Neural crest cell (in vitro differentiated cells): Measurements from ENCODE around the gene FSTL3. TPM values are rescaled to one million over a fixed set of nuclear protein-coding genes. Genes with fewer than 3 reads are reported as not detected.

Source experiments
- DNase-seq: peaks from one replicate; pipeline ENCODE4 v3.0.0; 2021; ENCODE audit warnings: low read depth, mixed read lengths, low spot score
- H3K27ac Mint-ChIP-seq: one replicate; pipeline ENCODE4 v1.8.0; 2021; ENCODE audit warnings: mild to moderate bottlenecking, mixed read lengths; ENCODE audit not compliant: unreplicated experiment
- H3K27me3 Mint-ChIP-seq: 2 replicates; pipeline ENCODE4 v1.8.0; 2021; ENCODE audit warnings: low read depth, mild to moderate bottlenecking, mixed read lengths
- H3K36me3 Mint-ChIP-seq: 2 replicates; pipeline ENCODE4 v1.8.0; 2021; ENCODE audit warnings: low read depth, mild to moderate bottlenecking, mixed read lengths
- H3K4me1 Mint-ChIP-seq: 2 replicates; pipeline ENCODE4 v1.8.0; 2021; ENCODE audit warnings: mixed read lengths
- H3K4me3 Mint-ChIP-seq: one replicate; pipeline ENCODE4 v1.8.0; 2021; ENCODE audit warnings: mild to moderate bottlenecking, mixed read lengths
- H3K9me3 Mint-ChIP-seq: 2 replicates; pipeline ENCODE4 v1.8.0; 2021; ENCODE audit warnings: mixed read lengths
- total RNA-seq: library from RNA; stranded (reverse); gene quantifications from 2 replicates; pipeline ENCODE4 v1.2.1, GENCODE V29; 2021
- TF ChIP-seq, protein P1 (sequence below): fragments of 200-600 bp; sonication (generic); conservative IDR thresholded peaks from 2 replicates; pipeline ENCODE4 v1.5.0; 2021; ENCODE audit warnings: antibody characterized with exemption, mild to moderate bottlenecking

The FSTL3 gene
- total RNA-seq, 1 donor from 2014 or later: 8.9 TPM

DNA sequence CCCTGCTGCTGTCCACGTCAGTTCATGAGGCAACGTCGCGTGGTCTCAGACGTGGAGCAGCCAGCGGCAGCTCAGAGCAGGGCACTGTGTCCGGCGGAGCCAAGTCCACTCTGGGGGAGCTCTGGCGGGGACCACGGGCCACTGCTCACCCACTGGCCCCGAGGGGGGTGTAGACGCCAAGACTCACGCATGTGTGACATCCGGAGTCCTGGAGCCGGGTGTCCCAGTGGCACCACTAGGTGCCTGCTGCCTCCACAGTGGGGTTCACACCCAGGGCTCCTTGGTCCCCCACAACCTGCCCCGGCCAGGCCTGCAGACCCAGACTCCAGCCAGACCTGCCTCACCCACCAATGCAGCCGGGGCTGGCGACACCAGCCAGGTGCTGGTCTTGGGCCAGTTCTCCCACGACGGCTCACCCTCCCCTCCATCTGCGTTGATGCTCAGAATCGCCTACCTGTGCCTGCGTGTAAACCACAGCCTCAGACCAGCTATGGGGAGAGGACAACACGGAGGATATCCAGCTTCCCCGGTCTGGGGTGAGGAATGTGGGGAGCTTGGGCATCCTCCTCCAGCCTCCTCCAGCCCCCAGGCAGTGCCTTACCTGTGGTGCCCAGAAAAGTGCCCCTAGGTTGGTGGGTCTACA is 6.6 kb downstream of the FSTL3 start:
- Mint-ChIP-seq H3K4me1 (peaks cover 7% of the 10 kb centered on the region), H3K9me3 (no peaks in the 10 kb centered on the region), H3K36me3 (no peaks in the 10 kb centered on the region), H3K27me3 (peaks cover 12% of the 10 kb centered on the region), H3K4me3 (no peak overlapping the region), H3K27ac (no peak overlapping the region)
- TF ChIP-seq, protein P1, sequence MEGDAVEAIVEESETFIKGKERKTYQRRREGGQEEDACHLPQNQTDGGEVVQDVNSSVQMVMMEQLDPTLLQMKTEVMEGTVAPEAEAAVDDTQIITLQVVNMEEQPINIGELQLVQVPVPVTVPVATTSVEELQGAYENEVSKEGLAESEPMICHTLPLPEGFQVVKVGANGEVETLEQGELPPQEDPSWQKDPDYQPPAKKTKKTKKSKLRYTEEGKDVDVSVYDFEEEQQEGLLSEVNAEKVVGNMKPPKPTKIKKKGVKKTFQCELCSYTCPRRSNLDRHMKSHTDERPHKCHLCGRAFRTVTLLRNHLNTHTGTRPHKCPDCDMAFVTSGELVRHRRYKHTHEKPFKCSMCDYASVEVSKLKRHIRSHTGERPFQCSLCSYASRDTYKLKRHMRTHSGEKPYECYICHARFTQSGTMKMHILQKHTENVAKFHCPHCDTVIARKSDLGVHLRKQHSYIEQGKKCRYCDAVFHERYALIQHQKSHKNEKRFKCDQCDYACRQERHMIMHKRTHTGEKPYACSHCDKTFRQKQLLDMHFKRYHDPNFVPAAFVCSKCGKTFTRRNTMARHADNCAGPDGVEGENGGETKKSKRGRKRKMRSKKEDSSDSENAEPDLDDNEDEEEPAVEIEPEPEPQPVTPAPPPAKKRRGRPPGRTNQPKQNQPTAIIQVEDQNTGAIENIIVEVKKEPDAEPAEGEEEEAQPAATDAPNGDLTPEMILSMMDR: no peak
- no peak for DNase-seq

DNA sequence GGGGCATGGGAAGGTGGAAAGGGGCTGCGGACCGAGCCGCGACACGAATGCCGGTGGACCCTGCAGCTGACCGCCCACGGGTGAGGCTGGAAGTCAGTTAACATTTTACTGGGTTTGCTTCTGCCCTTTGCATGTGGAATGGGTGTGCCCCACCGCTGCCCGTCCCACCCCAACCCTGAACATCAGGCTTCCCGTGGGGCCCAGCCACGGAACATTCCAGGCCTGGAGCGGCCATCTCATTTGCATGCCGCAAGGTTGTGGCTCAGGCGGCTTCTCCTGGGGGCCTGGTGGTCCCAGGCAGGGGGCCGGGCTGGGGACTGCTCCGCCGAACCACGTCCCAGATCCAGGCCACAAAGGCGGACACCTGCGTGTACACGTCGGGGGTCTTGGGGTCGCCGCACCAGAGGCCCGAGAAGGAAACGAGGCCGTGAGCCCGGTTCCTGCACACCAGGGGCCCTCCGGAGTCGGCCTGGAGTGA is 9.3 kb downstream of the FSTL3 start:
- peaks cover 7% of the 10 kb centered on the region for H3K4me1 Mint-ChIP-seq
- TF ChIP-seq, protein P1: no peak
- H3K27ac Mint-ChIP-seq: no peak overlapping the region
- no peak for DNase-seq
- H3K27me3 Mint-ChIP-seq: peaks cover 4% of the 10 kb centered on the region
- no peaks in the 10 kb centered on the region for H3K36me3 Mint-ChIP-seq
- no peak overlapping the region for H3K4me3 Mint-ChIP-seq
- H3K9me3 Mint-ChIP-seq: no peaks in the 10 kb centered on the region

DNA sequence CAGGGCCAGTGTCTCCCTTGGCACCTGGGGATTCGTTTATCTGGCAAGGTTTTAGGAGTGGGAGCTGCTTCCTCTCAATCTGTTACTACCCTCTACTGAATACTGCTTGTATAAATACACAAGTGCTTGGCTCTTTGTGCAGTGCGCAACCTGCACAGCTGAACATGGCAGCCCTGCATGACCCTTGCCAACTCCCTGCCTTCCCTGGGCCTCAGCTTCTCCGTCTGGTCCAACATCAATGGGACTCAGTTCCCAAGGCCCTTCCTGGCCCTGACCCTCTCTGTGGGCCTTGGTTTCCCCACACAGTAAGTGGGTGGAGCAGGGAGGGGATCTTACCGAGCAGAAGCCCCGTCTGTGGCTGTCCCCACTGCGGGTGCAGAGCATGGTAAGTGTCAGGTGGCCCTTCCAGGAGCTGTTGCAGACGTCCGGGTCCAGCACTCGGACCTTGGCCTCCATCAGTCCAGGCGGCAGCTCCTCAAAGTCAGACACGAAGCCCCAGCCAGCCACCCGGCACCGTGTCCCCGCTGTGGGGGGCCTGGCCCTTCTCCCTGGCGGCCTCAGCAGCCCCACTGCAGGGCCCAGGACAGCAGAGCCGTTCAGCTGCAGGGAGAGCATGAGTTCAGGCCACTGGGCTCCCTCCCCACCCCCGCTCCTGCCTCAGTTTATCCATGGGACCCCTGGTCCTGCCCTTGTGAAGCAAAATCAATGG is 10.6 kb downstream of the FSTL3 start:
- no peak overlapping the region for H3K27ac Mint-ChIP-seq
- H3K9me3 Mint-ChIP-seq: no peaks in the 10 kb centered on the region
- TF ChIP-seq, protein P1: no peak
- no peaks in the 10 kb centered on the region for H3K27me3 Mint-ChIP-seq
- no peak overlapping the region for H3K4me3 Mint-ChIP-seq
- no peaks in the 10 kb centered on the region for H3K36me3 Mint-ChIP-seq
- DNase-seq: no peak
- peaks cover 4% of the 10 kb centered on the region for H3K4me1 Mint-ChIP-seq

DNA sequence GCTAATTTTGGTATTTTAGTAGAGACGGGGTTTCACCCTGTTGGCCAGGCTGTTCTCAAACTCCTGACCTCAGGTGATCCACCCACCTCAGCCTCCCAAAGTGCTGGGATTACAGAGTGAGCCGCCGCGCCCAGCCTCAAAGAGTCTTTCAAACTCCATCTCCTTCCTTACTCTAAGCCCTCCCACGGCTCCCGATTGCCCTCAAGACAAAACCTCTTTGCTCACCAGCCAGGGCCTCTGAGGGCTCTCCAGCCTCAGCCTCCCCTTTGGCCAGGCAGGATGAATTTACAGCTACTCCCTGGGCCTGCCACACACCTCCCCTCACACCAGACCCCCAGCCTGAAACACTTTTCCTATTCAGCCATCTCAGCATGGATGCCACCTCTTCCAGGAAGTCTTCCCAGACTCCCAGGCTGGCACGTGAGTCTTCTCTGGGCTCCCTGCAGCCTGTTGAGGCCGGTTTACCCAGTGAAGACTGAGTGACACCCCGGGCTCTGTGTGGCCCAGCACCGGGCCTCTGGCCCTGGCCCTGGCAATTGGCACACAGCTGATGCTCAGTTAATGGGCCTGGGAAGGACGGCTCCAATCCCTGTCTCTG is 11.5 kb downstream of the FSTL3 start:
- Mint-ChIP-seq H3K4me1 (peaks cover 4% of the 10 kb centered on the region), H3K27me3 (no peaks in the 10 kb centered on the region), H3K36me3 (no peaks in the 10 kb centered on the region), H3K9me3 (no peaks in the 10 kb centered on the region), H3K4me3 (no peak overlapping the region), H3K27ac (no peak overlapping the region)
- TF ChIP-seq, protein P1: no peak
- no peak for DNase-seq

DNA sequence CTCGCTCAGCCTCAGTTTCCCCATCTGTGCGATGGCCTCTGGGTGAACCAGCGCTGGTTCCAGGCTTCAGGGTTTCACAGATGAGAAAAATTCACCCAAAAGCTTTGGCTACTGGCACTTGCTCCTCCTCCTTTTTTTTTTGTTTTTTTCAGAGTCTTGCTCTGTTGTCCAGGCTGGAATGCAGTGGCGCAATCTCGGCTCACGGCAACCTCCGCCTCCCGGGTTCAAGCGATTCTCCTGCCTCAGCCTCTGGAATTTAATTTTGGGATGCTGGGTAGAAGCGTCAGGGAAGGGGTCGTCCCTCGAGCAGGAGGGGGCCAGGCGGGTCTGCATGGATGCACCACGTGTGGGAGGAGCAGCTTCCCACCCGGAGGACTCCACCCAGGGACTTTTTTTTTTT is 12.0 kb downstream of the FSTL3 start:
- Mint-ChIP-seq H3K9me3 (no peaks in the 10 kb centered on the region), H3K36me3 (no peaks in the 10 kb centered on the region), H3K4me1 (peaks cover 4% of the 10 kb centered on the region), H3K27me3 (no peaks in the 10 kb centered on the region), H3K4me3 (no peak overlapping the region), H3K27ac (no peak overlapping the region)
- no peak for DNase-seq
- TF ChIP-seq, protein P1: no peak
